K562 (cell line): ENCODE measurements around the gene NEUROD4.

Experiments used
- HCFC1 ChIP-seq: IDR thresholded peaks from 2 replicates; pipeline ENCODE4 v1.6.1; 2012; ENCODE audit warnings: low read depth, low read length, improper control_type of control experiment
- TF ChIP-seq, protein P1 (sequence below), 3 experiments: IDR thresholded peaks in 2 of 3; conservative IDR thresholded peaks in 1 of 3; 2 replicates each; pipeline ENCODE4 v1.5.1; 2011 to 2012; ENCODE audit warnings: low read length in 3 of 3, mild to moderate bottlenecking in 3 of 3, control low read depth in 2 of 3, improper control_type of control experiment in 1 of 3, inconsistent platforms in 1 of 3, low read depth in 1 of 3, mixed read lengths in 1 of 3, moderate library complexity in 1 of 3; ENCODE audit not compliant: insufficient read depth in 2 of 3

DNA sequence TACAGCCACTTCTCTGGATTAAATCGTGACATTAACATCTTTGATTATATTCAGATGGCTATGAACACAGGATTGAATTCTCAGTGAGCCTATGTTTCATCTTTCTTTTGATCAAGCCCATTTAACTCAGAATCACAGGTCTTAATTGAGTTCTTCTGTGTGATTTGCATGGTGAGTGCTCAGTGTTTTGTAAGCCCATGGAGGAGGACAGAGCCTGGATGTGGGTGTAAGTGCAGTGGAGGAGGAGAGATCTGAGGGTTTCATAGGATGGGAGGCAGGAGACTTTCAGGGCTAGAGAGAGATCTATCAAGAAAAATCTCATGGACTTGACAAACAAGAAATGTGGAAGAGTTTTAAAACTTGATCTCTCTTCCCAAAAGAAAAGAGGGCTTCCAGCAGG, 29.9 kb upstream of the NEUROD4 start:
- TF ChIP-seq, protein P1, sequence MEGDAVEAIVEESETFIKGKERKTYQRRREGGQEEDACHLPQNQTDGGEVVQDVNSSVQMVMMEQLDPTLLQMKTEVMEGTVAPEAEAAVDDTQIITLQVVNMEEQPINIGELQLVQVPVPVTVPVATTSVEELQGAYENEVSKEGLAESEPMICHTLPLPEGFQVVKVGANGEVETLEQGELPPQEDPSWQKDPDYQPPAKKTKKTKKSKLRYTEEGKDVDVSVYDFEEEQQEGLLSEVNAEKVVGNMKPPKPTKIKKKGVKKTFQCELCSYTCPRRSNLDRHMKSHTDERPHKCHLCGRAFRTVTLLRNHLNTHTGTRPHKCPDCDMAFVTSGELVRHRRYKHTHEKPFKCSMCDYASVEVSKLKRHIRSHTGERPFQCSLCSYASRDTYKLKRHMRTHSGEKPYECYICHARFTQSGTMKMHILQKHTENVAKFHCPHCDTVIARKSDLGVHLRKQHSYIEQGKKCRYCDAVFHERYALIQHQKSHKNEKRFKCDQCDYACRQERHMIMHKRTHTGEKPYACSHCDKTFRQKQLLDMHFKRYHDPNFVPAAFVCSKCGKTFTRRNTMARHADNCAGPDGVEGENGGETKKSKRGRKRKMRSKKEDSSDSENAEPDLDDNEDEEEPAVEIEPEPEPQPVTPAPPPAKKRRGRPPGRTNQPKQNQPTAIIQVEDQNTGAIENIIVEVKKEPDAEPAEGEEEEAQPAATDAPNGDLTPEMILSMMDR (IDR thresholded peaks at IDR 0.05 in 2 of 3, conservative IDR thresholded peaks at IDR 0.05 in 1 of 3; ENCODE audit: insufficient read depth in 2 of 3, low read depth in 1 of 3, low read length in 3 of 3) = no peak
- TF ChIP-seq HCFC1 = no peak
